ENCODE results near the gene LHPP. TPM values are rescaled to one million over a fixed set of nuclear protein-coding genes. Genes with fewer than 3 reads are reported as not detected.

Gene LHPP
- total RNA-seq, 1 experiment from 2014 or later: 3.7 TPM

DNA sequence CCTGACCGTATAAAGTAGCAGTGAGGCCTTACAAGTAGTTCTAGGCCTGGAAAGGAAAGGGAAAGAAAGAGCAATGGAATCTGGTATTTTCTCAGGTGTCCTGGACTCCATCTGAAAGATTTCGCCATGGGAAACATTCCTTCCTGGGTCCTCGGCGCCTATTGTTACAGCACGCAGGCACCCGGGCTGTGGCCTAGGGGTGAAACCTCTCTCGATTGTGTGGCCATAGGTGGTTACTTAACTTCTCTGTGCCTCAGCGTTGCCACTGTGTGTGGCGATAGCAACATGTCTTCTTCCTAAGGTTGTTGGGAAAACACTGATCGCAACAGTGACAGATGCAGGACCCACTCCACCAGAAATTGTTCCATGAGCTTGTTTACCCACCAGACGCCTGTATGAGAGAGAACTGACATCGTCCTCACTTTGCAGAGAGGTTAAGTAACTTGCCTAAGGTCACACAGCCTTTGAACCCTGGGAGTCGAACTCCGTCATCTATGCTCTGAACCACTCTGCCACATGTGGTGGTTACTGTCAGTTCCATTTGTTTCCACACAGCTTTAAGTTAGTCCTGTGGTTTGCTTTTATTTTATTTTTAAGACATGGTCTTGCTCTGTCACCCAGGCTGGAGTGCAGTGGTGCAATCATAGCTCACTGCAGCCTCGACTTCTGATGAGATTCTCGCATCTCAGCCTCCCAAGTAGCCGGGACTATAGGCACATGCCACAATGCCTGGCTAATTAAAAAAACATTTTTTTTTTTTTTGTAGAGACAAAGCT lies 73.4 kb downstream of the LHPP start:
- TF ChIP-seq CTCF (IDR thresholded peaks at IDR 0.05; ENCODE audit: unreplicated experiment): no peak
- Mint-ChIP-seq H3K4me3 (ENCODE audit: unreplicated experiment) (no peak overlapping the region), H3K36me3 (ENCODE audit: insufficient read depth, unreplicated experiment) (no peaks in the 10 kb centered on the region), H3K4me1 (ENCODE audit: insufficient read depth, unreplicated experiment) (peaks cover 11% of the 10 kb centered on the region), H3K9me3 (ENCODE audit: unreplicated experiment) (no peaks in the 10 kb centered on the region), H3K27ac (ENCODE audit: low read depth, unreplicated experiment) (no peak overlapping the region), H3K27me3 (ENCODE audit: insufficient read depth, unreplicated experiment) (no peaks in the 10 kb centered on the region)
- ChIA-PET CTCF (interaction anchor here (1.0 to 3.1 kb wide), 5 partner anchors 137 to 293 kb away, joined by 3 to 24 read pairs (median 3); no protein-coding TSS in a partner anchor), POLR2A (interaction anchor here (0.9 to 1.2 kb wide), 3 partner anchors 114 to 206 kb away, joined by 3 to 5 read pairs (median 3); no protein-coding TSS in a partner anchor)
- DNase-seq (ENCODE audit: unreplicated experiment): no peak
- intact Hi-C loops (cut with micrococcal nuclease): loop anchor here (5.0 to 10.0 kb wide), 2 partner anchors 382 to 540 kb away; no protein-coding TSS in a partner anchor
- no TSS peak for BruUV-seq (replicated peaks)

DNA sequence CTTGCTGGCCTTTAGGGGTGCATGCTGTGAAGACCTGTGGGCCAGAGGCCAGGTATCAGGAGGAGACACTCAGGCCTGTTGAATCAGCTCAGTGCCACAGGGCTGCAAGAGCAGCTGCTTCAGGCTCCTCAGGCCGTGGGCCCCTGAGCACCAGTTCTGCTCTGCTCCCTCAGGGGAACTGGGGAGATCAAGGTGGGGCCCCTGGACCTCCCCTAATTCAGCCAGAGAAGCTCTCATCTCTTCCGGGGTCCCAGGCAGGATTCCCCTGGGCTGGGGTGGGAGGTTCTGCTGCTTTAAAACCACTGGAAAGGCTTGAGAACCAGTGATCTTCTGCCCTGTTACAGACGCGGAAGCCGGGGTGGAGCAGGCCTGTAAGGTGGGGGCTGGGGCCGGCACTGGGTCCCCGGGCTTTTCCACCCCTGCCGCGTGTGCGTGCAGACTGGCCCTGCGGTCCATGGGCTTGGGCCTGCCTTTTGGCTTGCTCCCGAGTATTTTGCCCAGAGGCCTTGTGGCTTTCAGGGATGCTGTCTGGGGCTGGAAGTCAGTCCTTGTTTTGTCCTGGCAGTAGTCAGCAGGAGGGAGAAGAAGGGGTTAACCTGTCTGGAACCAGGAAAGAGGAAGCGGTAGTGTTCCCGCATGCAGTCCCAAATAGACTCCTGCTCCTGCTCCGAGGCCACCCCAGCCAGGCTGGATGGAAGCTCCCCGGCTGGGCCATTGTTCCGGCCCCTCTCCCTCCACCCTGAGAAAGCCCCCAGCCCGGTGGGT lies 74.3 kb downstream of the LHPP start:
- Mint-ChIP-seq H3K36me3 (ENCODE audit: insufficient read depth, unreplicated experiment) (no peaks in the 10 kb centered on the region), H3K27me3 (ENCODE audit: insufficient read depth, unreplicated experiment) (no peaks in the 10 kb centered on the region), H3K9me3 (ENCODE audit: unreplicated experiment) (no peaks in the 10 kb centered on the region), H3K27ac (ENCODE audit: low read depth, unreplicated experiment) (no peak overlapping the region), H3K4me1 (ENCODE audit: insufficient read depth, unreplicated experiment) (peaks cover 5% of the 10 kb centered on the region), H3K4me3 (ENCODE audit: unreplicated experiment) (no peak overlapping the region)
- intact Hi-C loops (cut with micrococcal nuclease): loop anchor here (10.0 kb wide), 1 partner anchor 541 kb away; no protein-coding TSS in a partner anchor
- TF ChIP-seq CTCF (IDR thresholded peaks at IDR 0.05; ENCODE audit: unreplicated experiment): no peak
- DNase-seq (ENCODE audit: unreplicated experiment): no peak
- BruUV-seq (replicated peaks): no TSS peak
- POLR2A ChIA-PET: interaction anchor here (1.1 kb wide), 1 partner anchor 201 kb away, joined by 3 read pairs; no protein-coding TSS in a partner anchor
- CTCF ChIA-PET: interaction anchor here (0.9 to 2.0 kb wide), 6 partner anchors 136 to 292 kb away, joined by 3 to 9 read pairs (median 3); no protein-coding TSS in a partner anchor

DNA sequence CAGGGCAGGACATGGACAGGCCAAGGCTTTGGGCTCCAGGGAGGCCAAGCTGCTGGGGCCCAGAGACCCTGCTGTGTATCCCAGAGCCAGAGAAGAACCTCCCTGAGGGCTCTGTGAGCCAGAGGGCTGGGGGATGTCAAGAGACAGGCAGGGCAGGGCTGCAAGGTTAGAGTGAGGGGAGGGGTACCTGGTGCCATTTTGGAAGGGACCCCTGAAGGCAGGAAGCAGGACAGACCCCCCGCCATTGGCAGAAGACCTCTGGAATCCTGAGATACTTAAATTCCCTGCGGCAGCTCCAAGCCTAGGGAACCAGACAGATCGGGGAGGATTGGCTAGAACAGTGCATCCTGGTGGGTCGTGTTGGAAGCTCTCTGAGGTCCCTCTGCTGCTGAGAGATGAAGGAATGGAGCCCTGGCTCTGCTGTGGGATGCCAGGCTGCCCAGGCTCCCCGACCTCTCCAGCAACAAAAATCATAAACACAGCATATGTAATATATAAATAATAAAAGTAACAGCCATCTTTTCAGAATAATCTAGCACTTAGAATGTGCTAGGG lies 75.0 kb downstream of the LHPP start:
- TF ChIP-seq CTCF (IDR thresholded peaks at IDR 0.05; ENCODE audit: unreplicated experiment): no peak
- POLR2A ChIA-PET: no interaction called here
- CTCF ChIA-PET: interaction anchor here (0.9 to 2.0 kb wide), 5 partner anchors 9 to 291 kb away, joined by 3 to 9 read pairs (median 4); no protein-coding TSS in a partner anchor
- DNase-seq (ENCODE audit: unreplicated experiment): no peak
- no TSS peak for BruUV-seq (replicated peaks)
- H3K9me3 Mint-ChIP-seq (ENCODE audit: unreplicated experiment): no peaks in the 10 kb centered on the region
- H3K27me3 Mint-ChIP-seq (ENCODE audit: insufficient read depth, unreplicated experiment): no peaks in the 10 kb centered on the region
- intact Hi-C loops (cut with micrococcal nuclease): loop anchor here (10.0 kb wide), 1 partner anchor 542 kb away; no protein-coding TSS in a partner anchor
- no peak overlapping the region for H3K4me3 Mint-ChIP-seq (ENCODE audit: unreplicated experiment)
- H3K36me3 Mint-ChIP-seq (ENCODE audit: insufficient read depth, unreplicated experiment): no peaks in the 10 kb centered on the region
- no peak overlapping the region for H3K27ac Mint-ChIP-seq (ENCODE audit: low read depth, unreplicated experiment)
- H3K4me1 Mint-ChIP-seq (ENCODE audit: insufficient read depth, unreplicated experiment): peaks cover 5% of the 10 kb centered on the region
